PC-9 (cell line): ENCODE data around the gene KLHL40. TPM values are rescaled to one million over a fixed set of nuclear protein-coding genes. Genes with fewer than 3 reads are reported as not detected.

Source experiments
- BruUV-seq: library from RNA; stranded (reverse); fragments of 400-500 nt; replicated peaks from 2 replicates; lab custom pipeline; 2021; lab: Mats Ljungman, UMichigan
- CTCF ChIA-PET: fragments of 300-600 bp; sonication (Branson Sonifier 250); formaldehyde crosslinking; loops from one replicate; lab custom pipeline; 2022; ENCODE audit warnings: antibody characterized with exemption; lab: Charles Lee
- POLR2A ChIA-PET: fragments of 300-600 bp; sonication (Branson Sonifier 250); formaldehyde crosslinking; loops from one replicate; lab custom pipeline; 2022; ENCODE audit warnings: antibody characterized with exemption; ENCODE audit not compliant: unreplicated experiment; lab: Charles Lee
- DNase-seq, 2 experiments: peaks; one replicate each; pipeline versions ENCODE4 v3.0.0 to v3.0.0-alpha.2; 2015 to 2022; ENCODE audit warnings: mixed read lengths in 1 of 2
- H2AFZ ChIP-seq: fragments of 200-600 bp; sonication (generic); 2 replicates; pipeline ENCODE4 v1.8.1; 2017; ENCODE audit warnings: antibody characterized with exemption
- H3F3A ChIP-seq: fragments of 200-600 bp; sonication (generic); 2 replicates; pipeline ENCODE4 v1.8.1; 2017; ENCODE audit warnings: antibody characterized with exemption, mild to moderate bottlenecking, low read depth; ENCODE audit not compliant: insufficient read depth
- H3K27ac ChIP-seq: fragments of 200-600 bp; sonication (generic); 2 replicates; pipeline ENCODE4 v1.6.1; 2016; ENCODE audit warnings: mixed run types
- H3K27me3 ChIP-seq: fragments of 200-600 bp; sonication (generic); 2 replicates; pipeline ENCODE4 v1.6.1; 2016; ENCODE audit warnings: low read depth, mixed run types; ENCODE audit not compliant: insufficient read depth
- H3K36me3 ChIP-seq: fragments of 200-600 bp; sonication (generic); 2 replicates; pipeline ENCODE4 v1.6.1; 2016; ENCODE audit warnings: low read depth, mixed run types
- H3K4me1 ChIP-seq: fragments of 200-600 bp; sonication (generic); replicated peaks from 2 replicates; pipeline ENCODE4 v1.6.1; 2016; ENCODE audit warnings: mixed run types; ENCODE audit not compliant: insufficient read depth
- H3K4me2 ChIP-seq: fragments of 200-600 bp; sonication (generic); 2 replicates; pipeline ENCODE4 v1.6.1; 2017; ENCODE audit warnings: mixed run types
- H3K4me3 ChIP-seq: fragments of 200-600 bp; sonication (generic); 2 replicates; pipeline ENCODE4 v1.6.1; 2016; ENCODE audit warnings: mixed run types
- H3K79me2 ChIP-seq: fragments of 200-600 bp; sonication (generic); 2 replicates; pipeline ENCODE4 v1.6.1; 2017; ENCODE audit warnings: low read depth, mixed run types
- H3K9me2 ChIP-seq: fragments of 200-600 bp; sonication (generic); 2 replicates; pipeline ENCODE4 v1.8.1; 2017; ENCODE audit warnings: mild to moderate bottlenecking; ENCODE audit not compliant: insufficient read depth
- H3K9me3 ChIP-seq: fragments of 200-600 bp; sonication (generic); 2 replicates; pipeline ENCODE4 v1.8.1; 2016; ENCODE audit warnings: low read depth; ENCODE audit not compliant: insufficient read depth
- H4K20me1 ChIP-seq: fragments of 200-600 bp; sonication (generic); 2 replicates; pipeline ENCODE4 v1.8.1; 2017; ENCODE audit not compliant: insufficient read depth
- CTCF ChIP-seq: fragments of 200-600 bp; sonication (generic); conservative IDR thresholded peaks from 2 replicates; pipeline ENCODE4 v1.6.1; 2017; ENCODE audit warnings: mixed run types, antibody characterized with exemption, mild to moderate bottlenecking, moderate library complexity
- EZH2 ChIP-seq: fragments of 200-600 bp; sonication (generic); IDR thresholded peaks from 2 replicates; pipeline ENCODE4 v1.8.0; 2017; ENCODE audit warnings: antibody characterized with exemption, low read depth
- intact Hi-C: fragments of 100-400 bp; cut with micrococcal nuclease; formaldehyde crosslinking; loops from one replicate; pipeline ENCODE4 v1.10.0; 2022; ENCODE audit not compliant: unreplicated experiment
- total RNA-seq: library from RNA; stranded (reverse); gene quantifications from 2 replicates; pipeline ENCODE4 v1.2.3, GENCODE V29; 2021

The KLHL40 gene
- total RNA-seq, 1 experiment from 2014 or later: not detected

DNA sequence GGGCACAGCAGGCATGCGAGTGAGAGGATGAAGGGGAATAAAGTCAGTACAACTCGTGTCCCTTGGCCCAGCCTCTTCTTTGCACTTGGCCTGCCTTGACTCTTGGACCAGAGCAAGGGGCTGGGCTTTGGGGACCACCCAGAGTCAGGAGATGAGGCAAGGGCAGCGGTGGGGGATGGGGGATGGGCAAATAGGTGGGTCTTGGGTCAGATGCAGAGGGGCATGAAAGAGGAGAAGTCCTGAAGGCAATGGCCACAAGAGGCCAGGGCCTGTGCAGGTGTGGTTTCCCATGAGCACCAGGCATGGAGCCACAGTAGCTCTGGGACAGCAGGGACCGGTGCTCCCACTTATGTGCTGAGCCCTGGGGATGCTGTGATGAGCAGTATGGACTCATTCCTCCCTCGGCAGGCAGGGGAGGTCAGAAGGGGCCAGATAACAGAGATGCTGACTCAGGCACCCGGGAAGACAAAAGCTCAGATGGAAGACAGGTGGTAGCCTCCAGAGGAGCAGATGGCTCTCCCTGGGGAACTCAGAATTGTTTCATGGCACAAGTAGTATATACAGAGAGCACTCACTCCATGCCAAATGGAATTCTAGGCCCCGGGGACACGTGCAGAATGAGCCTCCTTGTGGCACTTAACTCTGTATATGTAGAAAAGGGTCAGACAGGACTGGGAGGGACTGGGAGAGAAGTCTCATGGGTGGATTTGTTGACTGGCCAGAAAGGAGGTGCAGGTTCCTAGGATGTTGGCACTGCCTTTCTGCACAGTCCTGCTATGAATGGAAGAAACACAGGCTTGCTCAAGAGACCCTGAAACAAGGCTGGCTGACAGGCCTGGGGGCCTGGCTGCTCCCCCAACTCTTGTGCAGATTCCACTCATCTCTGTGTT, 17.6 kb upstream of the KLHL40 start:
- Histone ChIP-seq H3K4me3 (no peak overlapping the region), H3K36me3 (no peaks in the 10 kb centered on the region), H4K20me1 (no peaks in the 10 kb centered on the region), H3K27me3 (no peaks in the 10 kb centered on the region), H3K9me2 (no peaks in the 10 kb centered on the region), H2AFZ (no peak overlapping the region), H3K27ac (no peak overlapping the region), H3K4me2 (no peak overlapping the region), H3K9me3 (no peaks in the 10 kb centered on the region), H3K79me2 (no peaks in the 10 kb centered on the region), H3F3A (no peaks in the 10 kb centered on the region), H3K4me1 (no peaks in the 10 kb centered on the region)
- CTCF ChIA-PET: interaction anchor here (0.6 kb wide), 1 partner anchor 107 kb away, joined by 4 read pairs; no protein-coding TSS in a partner anchor
- POLR2A ChIA-PET: no interaction called here
- no TSS peak for BruUV-seq
- intact Hi-C loops: no loop called here
- TF ChIP-seq EZH2: no peak
- no peak for DNase-seq

- no peaks in the 10 kb centered on the region for H3K36me3 ChIP-seq
- no peak for TF ChIP-seq CTCF
- no peak for TF ChIP-seq EZH2
- H3K9me3 ChIP-seq: no peaks in the 10 kb centered on the region
- CTCF ChIA-PET: no interaction called here
- H3K9me2 ChIP-seq: no peaks in the 10 kb centered on the region
- H3K27ac ChIP-seq: no peak overlapping the region
- no peaks in the 10 kb centered on the region for H3K79me2 ChIP-seq
- POLR2A ChIA-PET: no interaction called here
- no peaks in the 10 kb centered on the region for H3K27me3 ChIP-seq
- no peaks in the 10 kb centered on the region for H3F3A ChIP-seq
- no peak overlapping the region for H3K4me2 ChIP-seq
- no peak overlapping the region for H3K4me3 ChIP-seq
- no peaks in the 10 kb centered on the region for H4K20me1 ChIP-seq
- no peak overlapping the region for H2AFZ ChIP-seq
- intact Hi-C loops: no loop called here
- no peaks in the 10 kb centered on the region for H3K4me1 ChIP-seq
- BruUV-seq: TSS peak; percentile 20
- no peak for DNase-seq
These were observed 16.9 kb upstream of the KLHL40 start for GRCh38 chr3:42668413-42668760.

GRCh38 chr3:42668793-42669217, 16.5 kb upstream of the KLHL40 start:
- Histone ChIP-seq H3K27ac (no peak overlapping the region), H3K9me2 (no peaks in the 10 kb centered on the region), H3K36me3 (no peaks in the 10 kb centered on the region), H3F3A (no peaks in the 10 kb centered on the region), H3K4me3 (no peak overlapping the region), H4K20me1 (no peaks in the 10 kb centered on the region), H3K4me2 (no peak overlapping the region), H3K9me3 (no peaks in the 10 kb centered on the region), H3K4me1 (no peaks in the 10 kb centered on the region), H3K79me2 (no peaks in the 10 kb centered on the region), H2AFZ (no peak overlapping the region), H3K27me3 (no peaks in the 10 kb centered on the region)
- intact Hi-C loops: no loop called here
- ChIA-PET CTCF (no interaction called here), POLR2A (no interaction called here)
- TF ChIP-seq CTCF (no peak), EZH2 (no peak)
- no peak for DNase-seq
- BruUV-seq: no TSS peak
